GM19351 (cell line): ENCODE results near the gene PDE11A.

Experiments
- ATAC-seq: cut with Tn5 transposase; IDR thresholded peaks from one replicate; pipeline ENCODE4 v1.9.1; 2021; ENCODE audit warnings: mild to moderate bottlenecking, moderate library complexity; ENCODE audit not compliant: unreplicated experiment

The PDE11A gene

DNA sequence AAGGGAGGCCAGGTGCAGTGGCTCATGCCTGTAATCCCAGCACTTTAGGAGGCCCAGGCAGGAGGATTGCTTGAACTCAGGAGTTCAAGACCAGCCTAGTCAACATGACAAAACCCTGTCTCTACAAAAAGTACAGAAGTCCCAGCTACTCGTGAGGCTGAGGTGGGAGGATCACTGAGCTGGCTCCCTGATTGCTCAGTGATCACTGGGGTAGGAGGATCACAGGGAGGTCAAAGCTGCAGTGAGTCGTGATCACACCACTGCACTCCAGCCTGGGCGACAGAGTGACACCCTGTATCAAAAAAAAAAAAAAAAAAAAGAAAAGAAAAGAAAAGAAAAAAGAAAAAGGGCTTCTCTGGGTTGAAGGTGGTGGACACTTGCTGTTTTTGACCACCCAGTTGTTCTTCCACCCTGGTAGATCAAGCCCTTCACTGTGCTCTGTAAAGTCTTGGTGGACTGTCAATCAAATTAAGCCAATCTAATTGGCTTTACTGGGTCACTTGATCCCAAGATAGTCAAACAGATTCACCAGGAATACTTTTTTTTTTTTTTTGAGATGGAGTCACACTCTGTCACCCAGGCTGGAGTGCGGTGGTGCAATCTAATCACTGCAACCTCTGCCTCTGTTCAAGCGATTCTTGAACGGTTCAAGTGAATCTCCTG, 488.4 kb downstream of the PDE11A start:
- no peak for ATAC-seq

DNA sequence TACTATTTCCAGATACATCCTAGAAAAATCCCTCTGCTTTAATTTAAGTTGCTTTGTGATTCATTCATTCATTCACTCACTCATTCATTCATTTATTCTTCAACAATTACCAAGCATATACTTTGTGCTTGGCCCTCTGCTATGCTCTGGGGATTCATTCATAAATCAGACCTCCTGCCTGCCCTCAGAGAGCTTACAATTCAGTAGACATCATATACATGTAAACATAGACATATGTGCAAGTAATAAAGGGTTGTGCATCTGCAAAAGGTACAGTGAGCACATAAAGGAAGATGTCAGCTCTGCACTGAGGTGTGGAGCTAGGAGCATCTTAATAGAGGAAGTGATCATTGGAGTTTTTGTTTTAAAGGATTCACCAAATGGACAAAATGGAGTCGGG, 490.6 kb downstream of the PDE11A start:
- ATAC-seq, result no peak

DNA sequence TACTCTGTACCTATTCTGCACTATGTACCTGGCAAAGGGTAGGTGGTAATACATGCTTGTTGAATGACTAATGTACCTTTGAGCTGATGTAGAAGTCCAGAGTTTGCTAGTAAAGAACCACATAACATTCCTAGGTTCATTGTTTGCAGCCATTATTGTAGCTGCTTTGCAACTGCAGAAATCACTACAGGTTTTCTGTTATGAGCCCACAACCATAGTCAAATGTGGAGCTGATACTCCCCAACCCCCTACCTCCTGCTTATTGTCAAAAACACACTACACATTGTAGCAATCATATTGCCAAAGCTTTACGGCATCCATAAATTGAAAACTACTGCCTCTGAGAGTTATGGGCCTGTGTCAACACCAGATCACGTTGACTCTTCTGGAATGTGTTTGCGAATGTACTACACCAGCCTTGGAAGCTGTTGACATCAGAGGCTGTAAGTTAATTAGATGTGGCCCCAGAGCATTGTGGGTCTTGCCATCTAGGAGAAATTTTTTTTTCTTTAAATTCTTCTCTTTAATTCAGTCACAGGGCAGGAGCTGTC, 493.0 kb downstream of the PDE11A start:
- no peak for ATAC-seq

DNA sequence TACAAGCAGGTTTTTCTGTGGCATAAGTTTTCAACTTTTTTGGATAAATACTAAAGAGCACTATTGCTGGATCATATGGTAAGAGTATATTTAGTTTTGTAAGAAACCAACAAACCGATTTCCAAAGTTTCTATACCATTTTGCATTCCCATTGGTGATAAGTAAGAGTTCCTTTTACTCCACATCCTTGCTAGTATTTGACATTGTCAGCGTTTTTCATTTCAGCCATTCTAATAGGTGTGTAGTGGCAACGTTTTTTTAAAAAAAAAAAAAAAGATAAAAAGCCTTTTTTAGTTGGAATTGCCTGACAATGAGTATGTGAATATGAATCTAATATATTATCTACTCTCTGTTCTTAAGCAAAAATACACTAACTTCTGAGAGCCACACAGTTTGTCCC, 494.1 kb downstream of the PDE11A start:
- ATAC-seq, result no peak

DNA sequence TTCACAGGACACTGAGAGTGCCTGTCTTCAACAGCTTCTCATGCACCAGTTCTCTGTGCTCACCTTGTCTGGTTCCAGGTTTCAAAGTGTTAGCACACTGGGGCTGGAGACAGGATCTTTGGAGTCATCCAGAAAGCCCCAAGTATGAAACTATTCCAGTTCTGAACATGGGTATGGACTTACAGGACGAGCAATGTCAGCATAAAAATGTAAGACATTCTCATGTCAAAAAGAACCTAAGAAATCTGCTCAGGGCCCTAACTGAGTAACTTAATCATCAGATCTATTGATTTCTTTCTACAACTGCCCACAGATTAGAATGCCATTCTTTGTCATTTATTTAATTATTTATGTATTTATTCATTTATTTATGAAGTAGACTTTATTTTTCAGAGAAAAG, 495.5 kb downstream of the PDE11A start:
- no peak for ATAC-seq

DNA sequence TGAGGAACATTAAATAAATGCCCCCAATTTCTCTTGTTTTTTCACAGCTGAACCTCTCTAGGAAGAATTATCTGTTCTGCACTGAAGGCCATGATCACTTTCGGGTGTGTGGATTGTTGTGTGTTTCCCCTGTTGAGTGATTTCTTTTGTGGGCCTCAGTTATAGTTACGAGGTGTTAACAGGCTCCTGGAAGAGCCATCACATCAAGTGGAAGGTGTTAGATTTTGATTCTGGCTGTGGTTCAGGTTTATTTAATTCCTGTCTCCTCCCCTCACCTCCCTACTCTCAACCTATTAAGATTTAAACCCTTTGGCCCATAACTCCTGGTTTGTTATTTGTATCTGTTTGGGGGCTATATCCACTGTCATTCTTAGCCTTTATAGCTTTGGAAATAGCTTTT, 497.2 kb downstream of the PDE11A start:
- ATAC-seq, result no peak

DNA sequence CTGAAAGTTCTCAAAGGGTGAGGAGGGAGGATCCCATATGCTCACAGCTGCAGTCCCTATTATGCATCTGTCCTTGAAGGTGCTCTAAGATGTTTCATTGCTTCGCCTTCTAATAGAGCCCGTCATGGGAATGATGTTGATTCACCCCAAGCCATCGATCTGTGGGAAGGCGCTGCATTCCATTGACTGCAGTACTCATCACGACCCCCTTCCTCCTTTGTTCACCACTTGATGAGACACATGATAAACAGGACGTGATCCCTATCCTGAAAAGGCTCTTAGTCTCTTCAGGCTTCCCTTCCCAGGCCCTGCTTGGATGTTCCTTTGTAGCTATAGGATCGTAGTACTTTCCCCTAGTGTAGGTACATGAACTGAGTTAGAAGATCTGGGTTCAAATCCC, 498.2 kb downstream of the PDE11A start:
- ATAC-seq, result no peak
